ENCODE data around the gene MXRA7.

DNA sequence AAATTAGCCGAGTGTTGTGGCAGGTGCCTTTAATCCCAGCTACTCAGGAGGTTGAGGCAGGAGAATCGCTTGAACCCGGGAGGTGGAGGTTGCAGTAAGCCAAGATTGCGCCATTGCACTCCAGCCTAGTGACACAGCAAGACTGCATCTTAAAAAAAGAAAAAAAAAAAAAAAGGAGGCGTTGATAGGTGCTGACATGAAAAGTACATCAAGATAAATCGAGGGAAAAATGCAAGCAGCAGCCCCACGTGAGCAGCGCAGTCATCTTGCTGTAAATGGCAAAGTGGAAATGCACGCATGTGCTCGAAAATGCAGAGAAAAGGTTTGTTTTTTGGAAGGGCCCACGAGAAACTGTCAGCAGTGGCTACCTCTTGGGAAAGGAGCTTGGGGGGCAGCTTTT lies 20.9 kb downstream of the MXRA7 start:
- TF ChIP-seq, protein P1, sequence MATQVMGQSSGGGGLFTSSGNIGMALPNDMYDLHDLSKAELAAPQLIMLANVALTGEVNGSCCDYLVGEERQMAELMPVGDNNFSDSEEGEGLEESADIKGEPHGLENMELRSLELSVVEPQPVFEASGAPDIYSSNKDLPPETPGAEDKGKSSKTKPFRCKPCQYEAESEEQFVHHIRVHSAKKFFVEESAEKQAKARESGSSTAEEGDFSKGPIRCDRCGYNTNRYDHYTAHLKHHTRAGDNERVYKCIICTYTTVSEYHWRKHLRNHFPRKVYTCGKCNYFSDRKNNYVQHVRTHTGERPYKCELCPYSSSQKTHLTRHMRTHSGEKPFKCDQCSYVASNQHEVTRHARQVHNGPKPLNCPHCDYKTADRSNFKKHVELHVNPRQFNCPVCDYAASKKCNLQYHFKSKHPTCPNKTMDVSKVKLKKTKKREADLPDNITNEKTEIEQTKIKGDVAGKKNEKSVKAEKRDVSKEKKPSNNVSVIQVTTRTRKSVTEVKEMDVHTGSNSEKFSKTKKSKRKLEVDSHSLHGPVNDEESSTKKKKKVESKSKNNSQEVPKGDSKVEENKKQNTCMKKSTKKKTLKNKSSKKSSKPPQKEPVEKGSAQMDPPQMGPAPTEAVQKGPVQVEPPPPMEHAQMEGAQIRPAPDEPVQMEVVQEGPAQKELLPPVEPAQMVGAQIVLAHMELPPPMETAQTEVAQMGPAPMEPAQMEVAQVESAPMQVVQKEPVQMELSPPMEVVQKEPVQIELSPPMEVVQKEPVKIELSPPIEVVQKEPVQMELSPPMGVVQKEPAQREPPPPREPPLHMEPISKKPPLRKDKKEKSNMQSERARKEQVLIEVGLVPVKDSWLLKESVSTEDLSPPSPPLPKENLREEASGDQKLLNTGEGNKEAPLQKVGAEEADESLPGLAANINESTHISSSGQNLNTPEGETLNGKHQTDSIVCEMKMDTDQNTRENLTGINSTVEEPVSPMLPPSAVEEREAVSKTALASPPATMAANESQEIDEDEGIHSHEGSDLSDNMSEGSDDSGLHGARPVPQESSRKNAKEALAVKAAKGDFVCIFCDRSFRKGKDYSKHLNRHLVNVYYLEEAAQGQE (IDR thresholded peaks at IDR 0.05; ENCODE audit: insufficient read depth in 1 of 2, low read depth in 2 of 2, low read length in 1 of 2) = no peak
- TF ChIP-seq, protein P2, sequence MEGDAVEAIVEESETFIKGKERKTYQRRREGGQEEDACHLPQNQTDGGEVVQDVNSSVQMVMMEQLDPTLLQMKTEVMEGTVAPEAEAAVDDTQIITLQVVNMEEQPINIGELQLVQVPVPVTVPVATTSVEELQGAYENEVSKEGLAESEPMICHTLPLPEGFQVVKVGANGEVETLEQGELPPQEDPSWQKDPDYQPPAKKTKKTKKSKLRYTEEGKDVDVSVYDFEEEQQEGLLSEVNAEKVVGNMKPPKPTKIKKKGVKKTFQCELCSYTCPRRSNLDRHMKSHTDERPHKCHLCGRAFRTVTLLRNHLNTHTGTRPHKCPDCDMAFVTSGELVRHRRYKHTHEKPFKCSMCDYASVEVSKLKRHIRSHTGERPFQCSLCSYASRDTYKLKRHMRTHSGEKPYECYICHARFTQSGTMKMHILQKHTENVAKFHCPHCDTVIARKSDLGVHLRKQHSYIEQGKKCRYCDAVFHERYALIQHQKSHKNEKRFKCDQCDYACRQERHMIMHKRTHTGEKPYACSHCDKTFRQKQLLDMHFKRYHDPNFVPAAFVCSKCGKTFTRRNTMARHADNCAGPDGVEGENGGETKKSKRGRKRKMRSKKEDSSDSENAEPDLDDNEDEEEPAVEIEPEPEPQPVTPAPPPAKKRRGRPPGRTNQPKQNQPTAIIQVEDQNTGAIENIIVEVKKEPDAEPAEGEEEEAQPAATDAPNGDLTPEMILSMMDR (IDR thresholded peaks at IDR 0.05) = no peak

Data from Panc1 (cell line).